Astrocyte of the hippocampus (primary cell): Measurements from ENCODE around the gene TRIM40.

Experiments
- DNase-seq: peaks from one replicate; pipeline ENCODE4 v3.0.0; 2011; ENCODE audit warnings: low read depth, low spot score

Gene TRIM40, protein sequence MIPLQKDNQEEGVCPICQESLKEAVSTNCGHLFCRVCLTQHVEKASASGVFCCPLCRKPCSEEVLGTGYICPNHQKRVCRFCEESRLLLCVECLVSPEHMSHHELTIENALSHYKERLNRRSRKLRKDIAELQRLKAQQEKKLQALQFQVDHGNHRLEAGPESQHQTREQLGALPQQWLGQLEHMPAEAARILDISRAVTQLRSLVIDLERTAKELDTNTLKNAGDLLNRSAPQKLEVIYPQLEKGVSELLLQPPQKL

DNA sequence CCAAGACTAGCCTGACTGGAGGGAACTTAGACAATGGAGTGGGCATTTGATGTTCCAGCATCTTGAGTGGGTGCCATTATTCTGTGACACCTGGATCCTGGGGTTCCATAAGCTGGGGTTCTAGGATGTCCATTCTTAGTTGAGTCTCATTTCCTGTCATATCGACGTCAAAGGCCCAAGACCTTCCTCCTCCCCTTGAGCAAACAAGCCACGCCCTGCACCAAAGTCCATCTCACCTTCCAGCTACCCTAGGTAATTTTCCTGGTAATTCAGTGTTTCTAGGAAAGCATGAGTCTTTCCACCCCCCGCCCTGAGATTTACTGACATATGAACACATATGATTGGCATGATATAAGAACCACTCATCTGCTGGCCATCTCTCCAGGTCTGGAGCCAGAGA is at the start of gene TRIM40:
Gene TRIM40, plus strand, starts transcription at position 384 of the 400 bp plus-strand sequence. CDS start 897 bp downstream, outside the sequence.
- no peak for DNase-seq

DNA sequence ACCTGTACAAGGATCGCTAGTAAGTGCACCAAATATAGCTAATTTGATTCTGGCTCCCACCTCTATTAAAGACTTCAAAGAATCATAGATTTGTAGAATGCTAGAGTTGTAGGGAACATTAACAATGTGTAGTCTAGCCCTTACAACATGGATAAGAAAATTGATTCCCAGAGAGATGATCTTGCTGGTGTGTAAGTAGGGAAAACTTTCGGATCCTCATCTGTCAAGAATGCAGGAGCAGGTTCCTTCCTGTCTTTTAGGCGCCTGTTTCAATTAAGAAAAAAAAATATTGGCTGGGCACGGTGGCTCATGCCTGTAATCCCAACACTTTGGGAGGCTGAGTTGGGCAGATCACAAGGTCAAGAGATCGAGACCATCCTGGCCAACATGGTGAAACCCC is 48.1 kb upstream of the TRIM40 start:
- no peak for DNase-seq

DNA sequence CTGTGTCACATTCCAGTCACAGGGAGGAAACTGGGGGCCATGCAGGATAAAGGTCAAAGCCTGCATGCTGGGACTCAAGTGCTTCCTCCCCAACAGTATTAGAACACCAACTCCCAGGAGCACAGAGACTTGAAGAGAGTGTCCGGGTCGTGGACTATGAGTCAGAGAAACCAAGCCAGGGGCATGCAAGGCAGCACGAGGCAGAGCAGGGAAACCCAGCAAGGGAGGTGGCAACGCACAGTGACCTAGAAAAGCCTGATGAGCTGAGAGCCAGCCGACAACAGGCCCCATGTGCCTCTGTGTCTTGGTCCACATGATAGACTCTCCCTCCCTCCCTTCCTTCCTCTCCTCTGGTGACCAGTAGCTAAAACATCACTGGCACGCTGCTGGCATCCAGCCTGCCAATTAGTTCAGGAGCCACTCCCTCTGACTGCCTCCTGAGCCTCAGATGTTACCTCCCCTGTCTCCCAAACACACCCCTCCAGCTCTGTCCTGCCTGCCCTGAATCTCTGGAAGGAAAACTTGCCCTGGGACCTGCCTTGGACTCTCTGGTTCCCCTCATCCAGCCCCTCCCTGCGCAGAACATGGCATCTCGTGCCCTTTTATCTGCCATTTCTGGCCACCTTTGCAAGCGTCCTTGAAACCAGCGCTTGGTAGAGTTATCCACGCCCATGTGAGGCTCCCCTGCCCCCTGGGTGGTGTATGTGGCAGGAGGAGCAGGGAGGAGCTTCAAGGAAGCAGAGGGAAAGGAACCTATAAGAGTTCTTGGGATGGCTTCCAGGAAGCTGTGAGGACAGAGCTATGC is 44.2 kb upstream of the TRIM40 start:
- DNase-seq: peak; percentile 73

DNA sequence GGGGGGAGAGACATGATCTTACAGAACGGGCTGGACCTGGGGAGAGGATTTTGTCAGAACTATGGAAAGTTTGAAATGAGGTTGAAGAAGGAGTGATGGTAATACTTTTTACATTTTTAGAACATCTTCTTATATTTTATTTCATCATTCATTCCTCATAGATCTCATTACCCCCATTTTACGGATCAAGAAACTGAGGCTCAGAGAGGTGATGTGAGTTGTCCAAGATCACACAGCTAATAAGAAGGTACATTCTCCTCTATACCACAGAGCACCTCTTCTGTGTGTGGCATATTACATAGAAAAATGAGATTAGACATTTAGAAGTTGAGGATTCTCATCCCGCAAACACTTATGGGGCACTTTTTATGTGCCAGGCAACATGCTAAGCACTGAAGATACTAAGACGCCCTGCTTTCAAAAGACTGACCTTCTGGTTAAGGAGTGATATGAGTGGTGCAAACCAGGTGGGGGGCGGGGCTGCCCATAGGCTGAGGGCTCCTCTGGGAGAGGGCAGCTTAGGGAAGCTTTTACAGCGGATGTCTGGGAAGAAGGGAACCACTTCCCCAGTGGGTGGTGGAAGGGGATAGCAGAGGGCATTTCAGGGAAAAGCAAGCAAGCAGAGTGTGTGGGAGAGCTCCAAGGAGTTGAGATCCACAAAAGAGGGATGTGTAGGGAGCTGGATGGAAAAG is 42.9 kb upstream of the TRIM40 start:
- no peak for DNase-seq

DNA sequence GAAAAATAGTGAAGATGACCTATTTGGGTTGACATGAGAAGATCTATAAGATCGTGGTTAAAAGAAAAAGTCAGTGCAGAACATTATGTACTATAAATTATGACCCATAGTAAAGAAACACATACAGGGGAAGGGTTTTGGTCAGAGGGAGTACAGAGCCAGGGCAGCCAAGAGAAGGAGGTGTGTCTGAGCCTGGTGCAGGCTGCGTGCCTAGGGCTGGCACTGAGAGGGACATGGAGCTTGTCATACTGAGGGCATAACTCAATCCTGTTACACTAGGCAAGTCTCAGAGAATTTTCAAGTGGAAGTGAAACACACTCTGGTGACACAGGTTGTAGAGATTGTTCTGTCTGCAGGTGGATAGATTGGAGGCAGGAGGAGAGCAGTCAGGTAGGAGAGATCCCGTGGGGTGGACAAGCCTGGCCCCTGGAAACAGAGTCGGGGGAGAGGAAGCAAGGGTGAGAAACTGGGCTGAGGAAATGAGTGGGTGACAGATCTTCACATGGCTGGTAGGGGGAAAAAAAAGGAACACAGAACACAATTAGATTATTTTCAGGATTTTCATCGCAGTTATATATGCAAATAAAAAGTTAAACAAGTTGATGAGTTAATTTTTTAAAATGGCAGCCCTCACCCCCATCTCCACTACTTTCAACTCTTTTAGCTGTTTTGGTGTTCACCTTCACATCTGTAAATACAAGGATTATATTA is 41.8 kb upstream of the TRIM40 start:
- no peak for DNase-seq

DNA sequence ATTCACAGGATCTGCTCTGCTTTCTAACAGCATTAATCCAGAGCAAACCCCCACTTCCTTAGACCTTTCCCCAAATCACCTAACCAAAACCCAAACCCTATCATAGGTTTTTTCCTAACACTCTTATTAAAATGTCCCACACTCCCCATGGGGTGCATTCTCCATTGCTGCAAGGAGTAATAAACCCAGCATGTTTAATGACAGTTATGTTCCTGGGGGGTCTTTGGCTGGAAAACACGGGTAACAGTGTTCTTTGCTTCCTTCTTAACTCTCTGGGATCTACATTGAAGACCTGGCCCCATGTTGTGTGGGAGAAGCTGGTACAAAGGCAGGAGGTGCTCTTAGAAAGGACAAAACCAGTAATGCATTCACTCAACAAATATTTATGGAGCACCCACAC is 39.1 kb upstream of the TRIM40 start:
- no peak for DNase-seq

DNA sequence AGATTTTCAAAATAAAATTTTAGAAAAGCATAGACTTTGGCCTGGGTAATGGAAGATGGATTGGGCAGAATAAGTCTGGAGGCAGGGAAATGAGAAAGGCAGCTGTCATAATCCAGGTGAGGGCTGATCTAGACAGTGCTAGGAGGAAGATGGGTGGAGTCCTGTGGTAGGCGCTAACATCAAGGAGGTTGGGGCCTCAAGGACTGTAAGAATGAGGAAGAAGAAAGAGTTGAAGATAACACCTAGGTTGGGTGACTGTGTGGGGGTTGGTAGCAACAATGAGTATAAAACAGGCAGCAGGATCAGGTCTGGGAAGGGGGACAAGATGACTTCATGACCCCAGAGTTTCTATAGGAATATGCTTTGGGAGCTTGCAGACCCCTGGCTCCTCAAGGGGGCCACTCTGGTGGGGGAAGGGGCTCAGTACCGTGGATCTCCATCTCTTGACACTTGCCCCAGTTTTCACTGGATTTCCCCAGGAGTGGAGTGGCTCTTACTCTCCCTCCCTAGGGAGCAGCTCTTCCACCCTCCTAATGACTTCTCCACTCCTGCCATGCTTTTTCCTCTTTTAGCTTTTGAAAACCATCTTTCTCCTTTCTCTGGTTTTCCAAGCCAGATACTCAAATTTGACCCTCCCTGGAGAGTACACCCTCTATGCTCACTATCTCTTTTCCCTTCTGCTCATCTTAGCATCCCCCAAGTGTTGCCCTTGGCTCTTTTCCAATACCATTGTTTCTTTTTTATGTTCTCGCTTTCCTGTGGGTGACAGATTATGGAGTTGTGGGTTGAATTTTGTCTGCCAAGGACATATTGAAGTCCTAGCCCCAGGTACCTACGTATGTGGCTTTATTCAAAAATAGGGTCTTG is 37.8 kb upstream of the TRIM40 start:
- no peak for DNase-seq

DNA sequence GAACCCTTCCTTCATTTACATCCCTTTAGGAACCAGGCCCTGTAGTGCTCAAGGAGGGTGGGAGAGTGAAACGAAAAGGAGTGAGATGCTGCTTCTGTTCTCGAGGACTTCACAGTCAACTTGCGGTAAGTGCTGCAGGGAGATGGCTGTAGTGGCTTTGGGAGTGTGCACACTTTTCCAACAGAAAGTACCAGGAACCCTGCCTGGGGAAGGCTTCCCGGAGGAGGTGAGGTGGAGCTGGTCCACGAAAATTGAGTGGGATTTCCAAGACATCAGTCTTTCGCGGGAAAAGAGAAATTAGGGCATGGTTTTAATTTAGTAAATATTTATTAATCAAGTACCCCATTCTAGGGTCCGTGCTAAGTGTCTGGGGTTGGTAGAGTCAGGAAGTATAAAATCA is 35.8 kb upstream of the TRIM40 start:
- DNase-seq: no peak

DNA sequence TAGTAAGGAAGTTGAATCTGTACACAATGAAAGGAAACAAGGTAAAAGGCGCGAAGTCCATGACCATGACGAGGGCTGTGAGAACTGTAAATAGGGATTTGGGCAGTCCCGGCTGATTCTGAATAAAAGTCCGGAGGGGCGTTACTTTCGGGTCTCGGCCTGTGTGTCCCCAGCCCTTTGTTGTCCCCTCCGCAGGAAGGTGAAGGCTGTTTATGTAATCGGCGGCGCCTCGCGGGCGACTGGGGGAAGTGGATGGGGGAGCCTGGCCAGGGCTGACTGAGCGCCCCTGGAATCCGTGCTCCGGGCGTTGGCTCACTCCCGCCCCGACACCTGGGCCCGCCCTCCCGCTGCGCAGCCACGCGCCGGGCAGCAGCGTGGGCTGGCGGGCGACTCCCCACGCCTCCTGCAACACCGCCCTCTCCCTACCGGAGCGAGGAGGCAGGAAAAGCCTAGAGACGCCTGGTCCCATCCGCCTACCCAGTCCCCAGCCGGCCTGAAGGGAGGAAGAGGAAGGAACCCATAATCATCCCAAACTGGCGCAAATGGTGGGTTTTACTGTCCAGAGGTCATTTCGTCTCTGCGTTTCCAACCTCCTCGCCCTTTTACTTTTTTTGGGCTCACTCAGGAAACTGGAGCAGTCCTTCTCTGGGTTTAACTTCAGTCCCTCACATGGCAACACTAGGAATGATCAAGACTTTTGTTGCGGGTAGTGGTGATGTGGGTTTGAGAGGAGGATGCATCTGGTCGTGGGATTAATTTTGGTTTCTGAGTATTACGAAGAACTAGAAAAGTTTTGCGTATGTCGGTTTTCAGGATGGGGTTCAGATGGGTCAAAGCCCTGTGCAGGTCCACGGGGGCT is 35.1 kb upstream of the TRIM40 start:
- DNase-seq: peak; percentile 10

DNA sequence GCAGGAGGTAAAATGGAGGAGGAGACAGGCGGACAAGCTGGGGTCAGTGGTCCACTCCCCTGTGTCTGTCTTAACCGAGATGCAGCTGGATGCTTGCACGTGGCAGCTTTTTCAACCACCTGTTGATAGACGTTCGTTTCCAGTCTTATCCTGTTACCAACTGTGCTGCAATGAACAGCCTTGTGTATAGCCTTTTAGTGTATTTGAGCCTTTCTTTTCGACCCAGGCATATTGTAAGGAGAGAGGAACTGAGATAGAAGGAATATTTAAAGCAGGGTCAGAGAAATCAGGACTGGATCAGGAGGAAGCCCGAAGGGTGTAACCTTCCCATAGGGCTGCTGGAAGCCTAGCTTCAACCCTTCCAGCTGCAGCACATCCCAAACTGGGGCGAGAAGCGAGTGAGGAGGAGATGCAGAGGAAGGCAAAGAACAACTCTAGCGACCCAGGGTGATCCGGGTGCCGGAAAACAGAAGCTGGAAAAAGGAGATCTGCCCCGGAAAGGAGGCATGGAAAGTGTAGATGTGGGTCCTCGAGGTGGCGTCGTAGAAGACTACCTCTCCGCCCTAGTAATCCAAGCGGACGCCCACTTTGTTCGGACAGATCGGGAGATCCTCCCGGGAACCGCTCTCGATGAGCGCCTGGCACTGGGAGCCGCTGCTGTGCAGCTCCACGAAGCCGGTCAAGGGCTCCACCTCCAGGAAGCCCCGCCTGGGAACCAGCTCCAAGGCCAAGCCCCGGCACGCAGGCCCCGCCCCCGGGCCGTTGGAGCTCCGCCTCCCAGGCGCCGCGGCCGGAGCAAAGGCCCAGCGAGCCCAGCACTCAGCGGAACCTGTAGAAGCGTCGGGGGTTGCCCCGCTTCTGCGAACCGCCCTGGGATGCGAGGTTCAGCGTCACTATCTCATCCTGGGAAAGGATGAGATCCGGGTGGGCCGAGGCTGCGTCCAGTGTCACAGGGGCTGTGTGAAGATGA is 34.2 kb upstream of the TRIM40 start:
- peak; percentile 91 for DNase-seq

DNA sequence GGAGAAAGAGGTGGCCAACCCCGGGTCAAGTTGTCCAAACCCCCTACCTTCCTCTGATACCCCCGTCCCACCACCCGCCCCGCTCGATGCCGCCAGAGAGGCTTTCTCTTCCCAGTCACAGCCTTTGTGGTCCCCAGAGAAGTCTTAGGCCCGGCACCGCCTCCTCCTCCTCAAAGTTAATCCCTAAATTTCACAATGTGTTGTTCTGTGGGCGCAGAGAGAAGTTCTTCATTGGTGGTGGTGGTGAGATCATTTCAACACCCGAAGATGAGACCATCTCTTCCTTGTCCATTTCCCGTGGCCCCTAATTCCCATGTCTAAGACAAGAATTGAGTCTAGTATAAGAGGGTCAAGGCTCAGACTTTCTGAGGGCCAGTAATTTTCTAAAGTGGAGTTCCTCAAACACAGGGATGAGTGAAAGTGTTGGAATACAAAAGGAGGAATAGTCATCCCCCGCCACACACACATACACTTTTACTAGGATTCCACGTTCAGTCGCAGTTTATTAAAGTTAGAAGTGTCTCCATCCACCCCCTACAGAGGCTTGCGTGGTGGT is 33.4 kb upstream of the TRIM40 start:
- DNase-seq: no peak

DNA sequence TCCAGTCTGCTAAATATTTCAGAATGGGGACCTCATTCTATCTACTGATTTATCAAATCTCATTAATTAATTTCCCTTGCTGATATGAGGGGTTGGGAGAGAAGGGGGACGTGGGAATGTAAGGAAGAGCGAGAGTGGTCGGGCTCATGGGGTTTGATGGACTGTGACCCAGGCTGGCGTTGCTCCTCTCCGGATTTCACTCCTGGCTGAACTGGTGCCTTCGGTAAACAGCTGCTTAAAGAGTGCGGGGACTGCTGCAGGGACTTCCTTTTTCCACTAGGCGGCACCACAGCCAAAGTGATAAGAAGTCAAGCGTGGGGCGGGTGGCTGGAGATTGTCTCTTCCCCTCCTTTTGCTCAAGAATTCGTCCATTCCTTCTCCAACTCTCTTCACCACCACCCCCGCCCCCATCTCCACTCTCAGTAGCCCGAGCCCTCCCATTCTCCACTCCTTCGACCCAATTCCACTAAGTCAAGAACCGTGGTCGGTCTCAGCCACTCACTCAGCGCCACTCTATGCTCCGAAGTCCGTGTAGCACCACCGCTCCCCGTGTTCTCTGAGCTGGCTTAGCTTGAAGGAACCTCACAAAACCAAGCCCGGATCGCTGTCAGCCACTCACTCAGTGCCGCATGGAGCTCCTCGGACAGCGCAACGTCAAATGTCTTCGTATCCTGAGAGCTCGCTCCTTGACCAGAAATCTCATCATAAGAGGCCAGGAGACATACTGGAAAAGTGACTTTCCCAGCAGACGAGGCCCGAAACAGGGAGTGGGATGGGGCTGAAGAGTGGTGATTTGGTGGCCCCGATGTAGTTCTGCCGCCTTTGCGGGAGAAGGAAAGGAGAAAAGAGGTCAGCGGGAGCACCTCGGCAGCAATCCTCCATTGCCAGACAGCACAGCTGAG is 32.7 kb upstream of the TRIM40 start:
- peak; percentile 87 for DNase-seq

DNA sequence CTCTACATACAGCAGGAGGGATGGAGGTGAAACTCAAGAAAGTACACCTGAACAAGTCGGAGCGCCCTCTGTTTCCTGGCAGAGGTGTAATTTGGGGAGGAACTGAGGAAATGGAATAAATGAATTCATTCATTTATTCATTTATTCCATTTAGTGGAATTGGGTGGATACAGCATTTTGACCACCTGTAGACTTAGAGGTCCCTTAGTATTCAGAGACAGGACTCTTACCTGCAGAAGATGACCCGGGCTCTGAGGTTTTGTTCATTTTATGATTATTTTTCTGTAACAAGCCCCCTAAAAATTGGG is 32.1 kb upstream of the TRIM40 start:
- no peak for DNase-seq

DNA sequence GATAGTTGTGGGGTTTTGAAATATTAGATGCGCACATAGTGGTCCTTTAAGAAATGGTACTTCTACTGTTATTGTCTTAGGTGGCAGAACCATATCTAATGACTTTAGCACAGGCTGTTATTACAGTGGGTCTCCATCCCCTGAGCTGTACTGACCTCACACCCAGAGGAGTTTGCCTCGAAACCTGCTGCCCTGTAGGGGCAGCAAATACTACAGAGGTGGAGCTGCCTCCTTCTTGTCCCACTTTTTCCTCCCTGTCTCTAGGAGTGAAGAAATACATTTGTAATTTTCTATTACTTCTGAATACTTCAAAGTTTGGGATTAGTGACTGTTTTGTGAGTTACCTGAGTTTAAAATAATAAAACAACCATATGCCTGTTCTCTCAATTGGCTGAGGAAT is 31.3 kb upstream of the TRIM40 start:
- DNase-seq: no peak

DNA sequence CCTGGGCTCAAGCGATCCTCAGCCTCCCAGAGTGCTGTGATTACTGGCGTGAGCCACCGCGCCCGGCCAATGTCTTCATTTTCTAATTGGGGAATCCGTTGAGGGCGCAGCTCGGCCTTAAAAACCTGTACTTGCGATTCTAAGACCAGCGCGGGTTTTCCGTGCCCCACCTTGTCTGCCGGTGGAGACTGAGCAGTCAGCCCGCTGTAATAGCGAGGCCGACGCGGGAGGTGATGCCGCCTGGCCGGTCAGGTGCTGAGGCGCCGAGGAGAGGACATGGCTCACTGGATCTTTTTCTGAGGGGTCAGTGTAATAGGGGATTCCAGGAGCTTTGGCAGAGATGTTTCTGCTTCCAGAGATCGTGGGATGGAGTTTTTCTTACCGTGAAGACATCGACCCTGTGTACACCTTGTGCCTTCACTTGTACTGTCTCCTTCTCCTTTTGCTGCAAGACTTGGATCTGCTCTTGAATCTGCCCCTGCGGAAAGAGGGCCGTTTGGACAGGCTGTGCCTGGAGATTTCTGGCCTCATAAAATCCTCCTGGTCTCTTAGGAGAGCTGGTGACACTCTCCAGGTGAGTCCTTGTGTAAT is 24.6 kb upstream of the TRIM40 start:
- DNase-seq: no peak

DNA sequence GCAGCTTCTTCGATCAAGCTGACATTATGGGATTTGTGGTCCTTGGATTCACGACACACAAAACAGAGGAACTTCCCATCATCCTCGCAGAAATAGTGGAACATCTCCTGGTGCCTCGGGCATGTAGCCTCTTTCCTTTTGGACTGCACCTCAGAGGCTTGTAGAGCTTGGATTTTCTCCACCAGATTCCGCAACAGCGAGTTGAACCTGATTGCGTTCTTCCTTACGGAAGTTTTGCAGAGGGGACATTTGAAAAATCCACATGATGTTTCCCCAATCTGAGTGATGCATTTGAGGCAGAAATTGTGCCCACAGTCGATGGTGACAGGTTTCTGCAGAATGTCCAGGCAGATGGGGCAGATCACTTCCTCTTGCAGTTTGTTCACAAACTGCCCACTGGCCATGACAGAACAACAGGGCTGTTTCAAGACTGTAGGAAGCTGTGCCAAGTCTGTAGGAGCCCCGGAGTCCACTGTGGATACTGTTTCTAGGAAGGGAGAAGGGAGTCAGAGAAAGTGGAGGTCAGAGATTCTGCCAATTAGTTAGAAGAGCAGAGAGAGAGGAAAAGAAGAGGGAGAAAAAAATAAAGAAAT is 23.4 kb upstream of the TRIM40 start:
- DNase-seq: no peak
